Activated naive CD4-positive, alpha-beta T cell treated with anti-CD3 and anti-CD28 coated beads for 36 hours (primary cell): ENCODE measurements around the gene USP32. TPM values are rescaled to one million over a fixed set of nuclear protein-coding genes. Genes with fewer than 3 reads are reported as not detected.

Experiments used
- CTCF ChIA-PET: fragments of 350-600 bp; sonication (Branson Sonifier 250); formaldehyde crosslinking; loops from one replicate; lab custom pipeline; 2021; ENCODE audit warnings: antibody characterized with exemption; lab: Charles Lee
- DNase-seq: peaks from one replicate; pipeline ENCODE4 v3.0.0-alpha.2; 2020
- H3K27ac Mint-ChIP-seq: one replicate; pipeline ENCODE4 v1.8.0; 2021; ENCODE audit warnings: mild to moderate bottlenecking, mixed read lengths
- H3K27me3 Mint-ChIP-seq: one replicate; pipeline ENCODE4 v1.8.0; 2021; ENCODE audit warnings: low read depth, mixed read lengths
- H3K36me3 Mint-ChIP-seq: one replicate; pipeline ENCODE4 v1.8.0; 2021; ENCODE audit warnings: low read depth, mixed read lengths
- H3K4me1 Mint-ChIP-seq: one replicate; pipeline ENCODE4 v1.8.0; 2021; ENCODE audit warnings: low read depth, mixed read lengths
- H3K4me3 Mint-ChIP-seq: one replicate; pipeline ENCODE4 v1.8.0; 2021; ENCODE audit warnings: mild to moderate bottlenecking, moderate library complexity, mixed read lengths
- H3K9me3 Mint-ChIP-seq: one replicate; pipeline ENCODE4 v1.8.0; 2021; ENCODE audit warnings: mixed read lengths
- intact Hi-C: fragments of 100-400 bp; cut with micrococcal nuclease; formaldehyde crosslinking; loops from one replicate; pipeline ENCODE4 v1.15.1; 2023
- total RNA-seq, 2 experiments: library from RNA; stranded (reverse); gene quantifications; one replicate each; pipeline ENCODE4 v1.2.3, GENCODE V29; 2021

Gene USP32
- total RNA-seq, 2 experiments from 2014 or later, result 27.6 to 28.9 TPM

DNA sequence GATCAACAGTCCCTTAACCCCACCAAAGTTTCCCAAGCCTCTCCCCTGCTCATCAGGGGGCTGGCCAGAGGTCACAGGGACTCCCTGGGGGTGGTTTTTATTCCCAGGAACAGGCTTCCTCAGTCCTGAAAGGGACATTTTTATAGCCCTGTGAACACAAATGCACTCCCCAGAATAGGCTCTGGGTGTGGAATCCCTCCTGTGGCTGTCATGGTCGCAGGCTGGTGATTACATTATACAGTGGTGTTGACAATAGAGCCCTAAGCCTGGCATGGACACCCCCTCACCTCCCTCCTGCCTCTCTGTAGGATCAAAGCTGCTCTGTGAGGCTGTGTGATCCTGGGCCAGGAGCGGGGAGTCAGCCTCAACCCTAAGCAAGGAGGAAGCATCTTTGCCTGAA is 243.6 kb downstream of the USP32 start:
- Mint-ChIP-seq H3K27me3 (peaks cover 81% of the 10 kb centered on the region), H3K36me3 (no peaks in the 10 kb centered on the region)

DNA sequence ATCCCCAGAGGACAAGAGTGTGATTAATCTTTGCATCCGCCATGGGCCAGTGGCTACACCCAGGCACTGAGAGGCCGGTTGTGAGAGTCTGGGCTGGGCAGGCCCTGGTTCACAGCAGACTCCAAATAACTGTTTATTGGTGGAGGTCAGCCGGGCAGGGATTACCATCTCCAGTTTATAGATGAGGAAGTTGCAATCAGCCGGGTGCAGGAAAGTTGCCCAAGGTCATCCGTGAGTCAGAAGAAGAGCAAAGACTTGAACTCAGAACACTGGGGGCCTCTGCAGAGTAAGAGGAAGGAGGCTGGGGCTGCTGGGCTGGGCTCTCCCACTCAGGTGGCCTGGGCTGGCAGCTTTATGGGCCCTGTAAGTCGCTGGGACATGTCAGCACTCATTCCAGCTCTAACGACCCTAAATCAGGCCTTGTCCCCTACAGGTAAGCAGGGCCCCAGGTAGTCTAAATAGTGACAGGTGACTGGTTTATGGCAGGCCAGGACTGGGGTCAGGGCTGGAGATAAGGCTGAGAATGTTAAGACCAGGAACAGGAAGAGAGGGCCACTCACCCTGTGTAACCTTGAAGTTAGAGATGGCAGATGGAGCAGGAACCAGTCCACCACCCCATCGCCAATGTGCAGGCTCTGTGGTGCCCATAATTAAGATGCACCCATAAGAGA is 244.2 kb downstream of the USP32 start:
- intact Hi-C loops, result no loop called here
- Mint-ChIP-seq H3K4me1 (peaks cover 31% of the 10 kb centered on the region), H3K9me3 (no peaks in the 10 kb centered on the region), H3K27ac (no peak overlapping the region), H3K36me3 (no peaks in the 10 kb centered on the region), H3K27me3 (peaks cover 83% of the 10 kb centered on the region), H3K4me3 (no peak overlapping the region)
- CTCF ChIA-PET, result no interaction called here
- no peak for DNase-seq

More for the DNA sequence above, 243.6 kb downstream of the USP32 start:
- Mint-ChIP-seq H3K9me3 (no peaks in the 10 kb centered on the region), H3K4me3 (no peak overlapping the region), H3K4me1 (peaks cover 25% of the 10 kb centered on the region), H3K27ac (no peak overlapping the region)
- intact Hi-C loops, result no loop called here
- CTCF ChIA-PET, result no interaction called here
- no peak for DNase-seq

DNA sequence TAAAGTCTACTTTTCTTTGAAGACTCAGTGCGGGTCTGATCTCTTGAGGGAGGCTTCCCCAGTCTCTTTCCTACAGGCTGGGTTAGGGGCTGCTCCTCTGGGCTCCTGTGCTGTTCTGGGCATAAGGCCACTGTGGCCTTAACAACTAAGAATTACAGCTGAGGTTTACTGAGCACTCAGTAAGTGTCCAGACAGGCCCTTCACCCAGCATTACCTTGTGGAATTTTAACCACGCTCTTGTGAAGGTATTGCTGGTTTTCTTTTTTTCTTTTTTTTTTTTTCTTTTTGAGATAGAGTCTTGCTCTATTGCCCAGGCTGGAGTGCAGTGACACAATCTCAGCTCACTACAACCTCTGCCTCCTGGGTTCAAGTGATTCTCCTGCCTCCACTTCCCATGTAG is 245.7 kb downstream of the USP32 start:
- Mint-ChIP-seq H3K4me3 (no peak overlapping the region), H3K4me1 (peaks cover 30% of the 10 kb centered on the region), H3K27me3 (peaks cover 86% of the 10 kb centered on the region), H3K36me3 (no peaks in the 10 kb centered on the region), H3K9me3 (no peaks in the 10 kb centered on the region), H3K27ac (no peak overlapping the region)
- DNase-seq, result no peak
- CTCF ChIA-PET, result interaction anchor here (1.3 kb wide), 1 partner anchor 25 kb away, joined by 4 read pairs; no protein-coding TSS in a partner anchor
- intact Hi-C loops, result no loop called here

DNA sequence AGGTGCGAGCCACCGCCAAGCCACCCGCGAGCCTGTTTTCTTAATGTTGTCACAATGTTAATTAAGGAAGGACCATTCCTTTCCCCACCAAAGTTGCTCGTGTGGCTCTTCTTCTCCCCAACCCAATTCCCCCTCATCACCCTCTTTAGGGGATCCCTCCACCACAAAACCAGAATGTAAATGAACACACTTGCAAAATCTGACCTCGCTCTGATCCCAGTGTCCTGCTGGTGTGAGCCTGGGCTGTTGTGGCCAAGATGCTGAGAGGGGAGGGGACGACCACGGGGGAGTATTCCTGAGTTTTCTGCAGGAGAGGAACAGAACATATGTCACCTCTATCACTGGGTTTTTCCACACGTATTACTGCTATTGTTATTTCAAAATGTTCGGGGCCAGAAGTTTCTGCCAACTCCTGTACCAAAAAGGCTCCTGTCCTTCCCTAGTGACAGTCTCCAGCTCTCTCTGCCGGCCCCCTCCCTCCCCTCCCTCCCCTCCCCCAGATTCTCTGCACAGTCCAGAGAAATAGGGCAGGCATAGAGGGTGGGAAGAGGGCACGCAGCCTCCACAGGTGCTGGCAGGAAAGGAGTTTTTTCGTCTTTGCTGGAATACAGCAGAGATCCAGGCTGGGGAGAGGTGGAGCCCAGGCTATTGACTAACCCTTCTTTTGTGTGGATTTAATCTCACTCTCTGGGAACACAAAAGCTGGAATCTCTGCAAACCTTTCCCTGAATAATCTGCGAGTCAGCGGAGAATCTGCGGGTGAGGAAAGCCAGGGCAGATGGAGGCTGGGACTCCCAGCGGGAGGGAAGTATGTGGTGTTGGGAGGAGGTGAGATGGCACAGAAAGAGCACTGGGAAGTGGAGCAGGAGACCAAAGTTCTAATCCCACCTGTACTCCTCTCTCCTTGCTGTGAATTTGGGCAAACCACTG is 246.7 kb downstream of the USP32 start:
- H3K27ac Mint-ChIP-seq, result no peak overlapping the region
- intact Hi-C loops, result no loop called here
- no peak overlapping the region for H3K4me3 Mint-ChIP-seq
- CTCF ChIA-PET, result interaction anchor here (1.3 kb wide), 1 partner anchor 26 kb away, joined by 4 read pairs; no protein-coding TSS in a partner anchor
- peaks cover 87% of the 10 kb centered on the region for H3K27me3 Mint-ChIP-seq
- peaks cover 26% of the 10 kb centered on the region for H3K4me1 Mint-ChIP-seq
- no peaks in the 10 kb centered on the region for H3K36me3 Mint-ChIP-seq
- H3K9me3 Mint-ChIP-seq, result no peaks in the 10 kb centered on the region
- no peak for DNase-seq

DNA sequence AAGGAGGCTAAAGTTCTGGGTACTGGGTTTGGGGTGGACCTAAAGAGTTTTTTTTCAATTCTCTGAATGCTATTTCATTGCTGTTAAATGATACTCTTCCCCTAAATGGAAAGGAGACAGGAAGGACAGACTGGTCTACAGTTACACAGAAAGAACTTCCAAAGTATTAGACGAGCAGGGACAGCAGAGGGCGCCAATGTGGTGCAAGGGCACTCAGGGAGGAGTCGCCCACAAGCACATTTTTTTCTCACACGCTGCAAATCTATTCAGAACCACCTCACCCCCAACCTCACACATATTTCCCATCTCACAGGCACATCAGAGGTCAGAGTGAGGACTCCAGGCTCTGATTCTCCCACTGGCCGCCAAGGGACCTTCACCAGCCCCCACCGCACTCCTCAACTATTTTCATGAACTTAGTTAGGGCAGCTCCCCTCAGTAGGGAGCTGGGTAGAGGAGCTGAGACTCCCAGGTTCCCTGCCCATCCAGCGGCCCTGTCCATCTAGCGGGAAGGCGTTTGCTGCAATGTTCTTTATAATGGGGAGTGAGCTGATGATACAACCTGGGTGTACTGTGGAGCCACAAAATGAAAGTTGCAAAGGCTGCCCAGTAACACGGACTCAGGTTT is 248.9 kb downstream of the USP32 start:
- Mint-ChIP-seq H3K9me3 (no peaks in the 10 kb centered on the region), H3K4me3 (peak overlapping the region; percentile 22), H3K27me3 (peaks cover 91% of the 10 kb centered on the region), H3K4me1 (peaks cover 20% of the 10 kb centered on the region), H3K27ac (no peak overlapping the region), H3K36me3 (no peaks in the 10 kb centered on the region)
- peak; percentile 93 for DNase-seq
- intact Hi-C loops, result loop anchor here (1.0 kb wide), 3 partner anchors 31 to 293 kb away; no protein-coding TSS in a partner anchor
- CTCF ChIA-PET, result interaction anchor here (0.6 to 2.5 kb wide), 4 partner anchors 10 to 105 kb away, joined by 3 to 9 read pairs (median 6); no protein-coding TSS in a partner anchor

DNA sequence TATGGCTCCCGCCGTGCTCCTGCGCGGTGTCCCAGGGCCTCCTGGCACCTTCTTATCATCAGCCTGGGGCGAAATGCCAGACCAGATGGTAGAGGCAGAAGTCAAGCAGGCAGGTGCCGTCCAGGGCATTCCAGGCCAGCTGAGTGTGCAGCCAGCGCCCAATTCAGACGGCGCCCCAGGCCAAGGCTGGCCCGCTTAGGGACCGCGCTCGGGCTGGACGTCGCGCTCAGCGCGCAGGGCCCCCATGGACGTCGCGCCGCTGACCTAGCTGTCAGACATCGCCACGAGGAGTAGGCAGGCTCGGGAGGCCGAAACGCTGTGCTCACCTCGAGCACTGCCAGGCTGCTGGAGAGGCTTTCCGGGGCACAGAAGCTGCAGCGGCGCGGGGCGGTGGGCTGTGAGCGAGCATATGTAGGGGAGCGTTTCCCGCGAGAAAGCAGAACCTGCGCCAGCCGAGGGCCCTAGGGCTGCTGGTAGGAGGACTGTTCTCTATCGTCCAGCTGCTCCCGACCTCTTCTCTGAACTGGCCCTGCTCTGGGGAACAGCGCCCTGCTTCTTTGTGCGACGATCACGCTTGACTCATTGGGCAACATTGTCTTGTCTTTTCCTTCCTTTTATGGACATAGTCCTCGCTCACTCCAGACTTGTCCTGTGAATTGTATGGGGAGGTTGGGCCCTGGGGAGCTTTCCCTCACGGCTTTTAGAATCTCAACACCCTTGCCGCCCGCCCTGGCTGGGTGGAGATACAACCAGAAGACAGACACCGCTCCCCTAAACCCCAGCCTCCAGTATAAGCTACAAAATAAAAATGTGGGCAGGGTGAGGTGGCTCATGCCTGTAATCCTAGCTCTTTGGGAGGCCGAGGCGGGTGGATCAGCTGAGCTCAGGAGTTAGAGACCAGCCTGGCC is 250.6 kb downstream of the USP32 start:
- H3K27ac Mint-ChIP-seq, result no peak overlapping the region
- H3K4me3 Mint-ChIP-seq, result no peak overlapping the region
- no peaks in the 10 kb centered on the region for H3K36me3 Mint-ChIP-seq
- intact Hi-C loops, result no loop called here
- CTCF ChIA-PET, result interaction anchor here (0.6 to 2.5 kb wide), 9 partner anchors 10 to 631 kb away, joined by 3 to 9 read pairs (median 3); no protein-coding TSS in a partner anchor
- DNase-seq, result no peak
- H3K9me3 Mint-ChIP-seq, result no peaks in the 10 kb centered on the region
- H3K4me1 Mint-ChIP-seq, result peaks cover 20% of the 10 kb centered on the region
- H3K27me3 Mint-ChIP-seq, result peaks cover 85% of the 10 kb centered on the region

DNA sequence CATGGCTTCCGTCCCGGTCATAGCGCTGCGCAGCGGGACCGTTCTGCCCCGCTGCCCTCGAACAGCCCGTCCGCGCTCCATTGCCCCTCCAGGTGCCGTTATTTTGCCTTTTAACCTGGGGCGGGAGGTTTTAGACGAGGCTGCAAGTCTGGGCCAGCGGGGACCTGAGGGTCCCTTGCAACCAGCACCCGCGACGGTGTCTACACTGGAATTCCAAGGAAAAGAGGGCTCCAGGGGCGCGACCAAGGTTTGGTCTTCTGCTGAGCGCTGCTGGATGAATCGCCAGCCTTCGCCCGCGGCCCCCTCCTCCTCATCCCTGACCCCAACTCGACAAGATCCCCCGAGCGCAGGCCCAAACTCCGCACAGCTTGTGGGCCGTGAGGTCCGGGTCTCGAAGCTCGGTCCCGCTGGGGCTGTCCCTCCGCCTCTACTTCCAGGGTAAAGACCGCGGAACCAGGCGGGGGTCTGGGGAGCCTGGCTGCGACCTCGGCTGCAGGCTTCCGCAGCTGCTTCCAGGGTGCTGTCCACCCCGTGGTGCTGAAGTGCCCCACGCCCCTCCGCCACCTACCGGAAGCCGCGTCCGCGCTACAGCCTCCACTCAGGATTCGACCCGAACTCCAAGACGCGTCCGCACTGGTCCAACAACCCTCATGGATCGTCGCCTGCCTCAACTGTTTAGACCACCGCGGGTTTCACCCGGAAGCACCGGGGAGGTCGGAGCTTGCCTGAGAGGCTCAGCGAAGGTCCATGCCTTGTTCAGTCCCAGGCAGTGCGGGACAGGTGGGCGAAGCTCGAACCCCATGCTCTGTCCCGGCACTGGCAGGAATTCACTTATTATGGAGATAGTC is 252.3 kb downstream of the USP32 start:
- DNase-seq, result peak; percentile 74
- no peaks in the 10 kb centered on the region for H3K9me3 Mint-ChIP-seq
- H3K27me3 Mint-ChIP-seq, result peaks cover 72% of the 10 kb centered on the region
- H3K4me1 Mint-ChIP-seq, result peaks cover 30% of the 10 kb centered on the region
- H3K4me3 Mint-ChIP-seq, result no peak overlapping the region
- H3K36me3 Mint-ChIP-seq, result no peaks in the 10 kb centered on the region
- intact Hi-C loops, result loop anchor here (10.0 kb wide), 2 partner anchors 105 to 535 kb away; partner anchors contain the start of gene BCAS3
- CTCF ChIA-PET, result interaction anchor here (0.7 to 1.8 kb wide), 3 partner anchors 8 to 131 kb away, joined by 3 to 4 read pairs (median 3); no protein-coding TSS in a partner anchor
- H3K27ac Mint-ChIP-seq, result no peak overlapping the region

DNA sequence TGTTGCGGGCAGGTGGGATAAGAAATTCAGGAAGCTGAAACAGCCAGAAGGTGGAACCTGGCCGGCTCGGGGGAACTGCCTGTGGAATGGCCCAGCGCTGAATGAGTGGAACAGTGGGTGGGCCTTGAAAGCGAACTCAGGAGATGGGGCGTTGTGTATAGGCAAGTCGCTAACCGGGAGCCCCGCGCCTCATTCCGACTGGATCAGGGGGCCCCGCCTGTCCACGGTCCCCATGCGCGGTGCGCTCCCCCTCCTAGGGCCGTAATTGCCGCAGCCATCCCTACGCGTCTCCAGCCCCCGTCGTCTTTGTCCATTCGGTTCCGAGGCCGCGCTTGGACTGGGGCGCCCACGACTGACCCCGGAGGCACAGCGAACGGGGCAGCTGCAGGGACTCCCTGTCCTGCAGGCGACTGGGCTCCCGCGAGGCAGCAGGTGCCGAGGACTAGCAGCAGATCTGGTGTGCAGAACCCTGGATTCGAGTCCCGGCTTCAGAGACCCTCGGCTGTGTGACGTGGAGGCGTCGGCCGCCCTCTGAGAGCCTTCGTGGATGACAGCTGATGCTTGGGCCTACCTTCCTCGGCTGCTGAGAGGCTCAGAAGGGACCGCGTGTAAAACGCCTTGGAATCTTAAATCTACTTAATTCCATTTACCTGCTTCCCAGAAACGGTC is 253.0 kb downstream of the USP32 start:
- Mint-ChIP-seq H3K9me3 (no peaks in the 10 kb centered on the region), H3K4me3 (no peak overlapping the region), H3K27ac (no peak overlapping the region), H3K27me3 (peaks cover 64% of the 10 kb centered on the region), H3K36me3 (no peaks in the 10 kb centered on the region), H3K4me1 (peaks cover 38% of the 10 kb centered on the region)
- CTCF ChIA-PET, result interaction anchor here (0.7 to 1.4 kb wide), 2 partner anchors 32 to 132 kb away, joined by 3 read pairs; no protein-coding TSS in a partner anchor
- DNase-seq, result no peak
- intact Hi-C loops, result loop anchor here (10.0 kb wide), 2 partner anchors 104 to 536 kb away; partner anchors contain the start of gene BCAS3

DNA sequence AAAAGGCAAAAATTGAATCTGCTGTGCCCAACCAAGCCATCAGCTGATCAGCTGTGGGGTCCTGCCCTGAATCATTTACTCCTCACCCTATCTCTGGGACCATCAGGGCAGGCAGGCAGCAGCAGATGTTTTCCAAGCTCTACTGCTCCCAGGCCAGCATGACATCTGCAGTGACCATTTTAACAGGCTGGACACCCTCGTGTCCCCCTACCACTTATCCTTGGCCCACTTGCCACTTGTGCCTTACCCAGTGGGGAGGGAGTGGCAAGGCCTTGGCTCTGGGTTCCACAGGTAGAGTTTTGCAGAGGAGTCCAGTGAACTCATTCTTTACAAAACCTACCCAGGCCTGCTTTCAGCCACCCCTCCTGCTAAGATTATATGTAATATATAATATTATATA is 254.2 kb downstream of the USP32 start:
- DNase-seq, result no peak
- intact Hi-C loops, result loop anchor here (10.0 kb wide), 2 partner anchors 103 to 537 kb away; partner anchors contain the start of gene BCAS3
- Mint-ChIP-seq H3K27me3 (peaks cover 52% of the 10 kb centered on the region), H3K4me1 (peaks cover 28% of the 10 kb centered on the region), H3K36me3 (no peaks in the 10 kb centered on the region), H3K4me3 (no peak overlapping the region), H3K27ac (no peak overlapping the region), H3K9me3 (no peaks in the 10 kb centered on the region)
- CTCF ChIA-PET, result interaction anchor here (0.7 kb wide), 1 partner anchor 432 kb away, joined by 3 read pairs; no protein-coding TSS in a partner anchor
